HEK293 (cell line): ENCODE data around the gene SUSD3.
A peak's percentile ranks its signal among the peaks of the same experiment; 100 is the strongest.

Experiments used
- CTCF ChIA-PET: fragments of 350-600 bp; formaldehyde crosslinking; extraction: SDS; loops from one replicate; lab custom pipeline; 2021; ENCODE audit warnings: antibody characterized with exemption; lab: Yijun Ruan, JAX
- POLR2A ChIA-PET: fragments of 300-600 bp; formaldehyde crosslinking; extraction: SDS; loops from one replicate; lab custom pipeline; 2020; ENCODE audit warnings: antibody characterized with exemption, inconsistent platforms; lab: Yijun Ruan, JAX
- H3K27ac ChIP-seq: fragments of 200-500 bp; sonication (Bioruptor generic); 2 replicates; pipeline ENCODE4 v1.5.1; 2014; ENCODE audit warnings: low read depth, low read length, control low read depth, inconsistent platforms; ENCODE audit errors: extremely low read depth
- H3K36me3 ChIP-seq, 2 experiments: fragments of 200-500 bp in 1 of 2; sonication (Bioruptor generic) in 1 of 2; 1 replicate in 1 of 2; 2 replicates in 1 of 2; pipeline ENCODE4 v1.5.1; 2014 to 2017; ENCODE audit warnings: inconsistent platforms in 2 of 2, low read length in 2 of 2; ENCODE audit not compliant: control insufficient read depth in 2 of 2, insufficient read depth in 1 of 2
- H3K4me1 ChIP-seq: fragments of 200-500 bp; sonication (Bioruptor generic); 2 replicates; pipeline ENCODE4 v1.5.1; 2014; ENCODE audit warnings: mild to moderate bottlenecking, low read length, inconsistent platforms; ENCODE audit not compliant: control insufficient read depth, insufficient read depth
- H3K4me3 ChIP-seq: 2 replicates; pipeline ENCODE4 v1.5.1; 2011; ENCODE audit warnings: low read depth, mild to moderate bottlenecking, control low read depth, low read length, moderate library complexity
- H3K9me3 ChIP-seq: fragments of 200-500 bp; sonication (Bioruptor generic); 2 replicates; pipeline ENCODE4 v1.5.1; 2014; ENCODE audit warnings: low read depth, low read length, inconsistent platforms; ENCODE audit not compliant: control insufficient read depth, insufficient read depth
- ATF2 ChIP-seq: fragments of 450-650 bp; formaldehyde crosslinking; IDR thresholded peaks from 2 replicates; pipeline ENCODE4 v1.5.1; 2016; ENCODE audit warnings: missing biosample characterization, missing genetic modification characterization, low read depth
- KLF17 ChIP-seq: fragments of 450-650 bp; formaldehyde crosslinking; IDR thresholded peaks from 2 replicates; pipeline ENCODE4 v1.5.1; 2016; ENCODE audit warnings: missing biosample characterization, missing genetic modification characterization
- KLF8 ChIP-seq: fragments of 450-650 bp; formaldehyde crosslinking; IDR thresholded peaks from 2 replicates; pipeline ENCODE4 v1.5.1; 2016; ENCODE audit warnings: missing biosample characterization, missing genetic modification characterization
- RBAK ChIP-seq: fragments of 450-650 bp; formaldehyde crosslinking; IDR thresholded peaks from 2 replicates; pipeline ENCODE4 v1.5.1; 2016; ENCODE audit warnings: missing biosample characterization, missing genetic modification characterization
- SETDB1 ChIP-seq: IDR thresholded peaks from one replicate; pipeline ENCODE4 v1.6.1; 2017; ENCODE audit warnings: mild to moderate bottlenecking, low read length, moderate library complexity, mixed read lengths; ENCODE audit not compliant: insufficient read length
- SP7 ChIP-seq: fragments of 450-650 bp; formaldehyde crosslinking; IDR thresholded peaks from 2 replicates; pipeline ENCODE4 v1.5.1; 2016; ENCODE audit warnings: missing biosample characterization, missing genetic modification characterization
- WT1 ChIP-seq: fragments of 450-650 bp; formaldehyde crosslinking; IDR thresholded peaks from 2 replicates; pipeline ENCODE4 v1.5.1; 2016; ENCODE audit warnings: missing biosample characterization, missing genetic modification characterization
- ZBTB17 ChIP-seq: fragments of 450-650 bp; formaldehyde crosslinking; IDR thresholded peaks from 2 replicates; pipeline ENCODE4 v1.5.1; 2016; ENCODE audit warnings: missing biosample characterization, missing genetic modification characterization
- ZNF112 ChIP-seq: fragments of 450-650 bp; formaldehyde crosslinking; IDR thresholded peaks from 2 replicates; pipeline ENCODE4 v1.5.0; 2017; ENCODE audit warnings: missing biosample characterization, missing genetic modification characterization
- ZNF155 ChIP-seq: fragments of 450-650 bp; formaldehyde crosslinking; IDR thresholded peaks from 2 replicates; pipeline ENCODE4 v1.5.1; 2016; ENCODE audit warnings: missing biosample characterization, missing genetic modification characterization
- ZNF169 ChIP-seq: fragments of 450-650 bp; formaldehyde crosslinking; IDR thresholded peaks from 2 replicates; pipeline ENCODE4 v1.5.1; 2016; ENCODE audit warnings: missing biosample characterization, missing genetic modification characterization
- ZNF184 ChIP-seq: fragments of 450-650 bp; IDR thresholded peaks from 2 replicates; pipeline ENCODE4 v1.5.1; 2018; ENCODE audit warnings: missing biosample characterization, mild to moderate bottlenecking, missing genetic modification characterization
- ZNF366 ChIP-seq: fragments of 450-650 bp; formaldehyde crosslinking; conservative IDR thresholded peaks from 2 replicates; pipeline ENCODE4 v1.5.1; 2016; ENCODE audit warnings: missing biosample characterization, missing genetic modification characterization
- ZNF394 ChIP-seq: fragments of 450-650 bp; formaldehyde crosslinking; IDR thresholded peaks from 2 replicates; pipeline ENCODE4 v1.5.1; 2016; ENCODE audit warnings: missing biosample characterization, missing genetic modification characterization, mild to moderate bottlenecking, moderate library complexity, borderline replicate concordance
- ZNF501 ChIP-seq: fragments of 450-650 bp; formaldehyde crosslinking; IDR thresholded peaks from 2 replicates; pipeline ENCODE4 v1.5.1; 2016; ENCODE audit warnings: missing biosample characterization, missing genetic modification characterization
- ZNF544 ChIP-seq: fragments of 450-650 bp; formaldehyde crosslinking; IDR thresholded peaks from 2 replicates; pipeline ENCODE4 v1.5.0; 2017; ENCODE audit warnings: missing biosample characterization, missing genetic modification characterization
- ZNF548 ChIP-seq: fragments of 450-650 bp; formaldehyde crosslinking; IDR thresholded peaks from 2 replicates; pipeline ENCODE4 v1.5.1; 2016; ENCODE audit warnings: missing biosample characterization, missing genetic modification characterization
- ZNF623 ChIP-seq: fragments of 450-650 bp; formaldehyde crosslinking; IDR thresholded peaks from 2 replicates; pipeline ENCODE4 v1.5.1; 2016; ENCODE audit warnings: missing biosample characterization, missing genetic modification characterization
- ZNF624 ChIP-seq: fragments of 450-650 bp; formaldehyde crosslinking; IDR thresholded peaks from 2 replicates; pipeline ENCODE4 v1.5.1; 2017; ENCODE audit warnings: missing biosample characterization, missing genetic modification characterization
- ZNF629 ChIP-seq: fragments of 450-650 bp; formaldehyde crosslinking; IDR thresholded peaks from 2 replicates; pipeline ENCODE4 v1.5.1; 2017; ENCODE audit warnings: missing biosample characterization, missing genetic modification characterization
- ZNF664 ChIP-seq: fragments of 450-650 bp; formaldehyde crosslinking; IDR thresholded peaks from 2 replicates; pipeline ENCODE4 v1.5.1; 2016; ENCODE audit warnings: missing biosample characterization, missing genetic modification characterization
- ZNF692 ChIP-seq: fragments of 450-650 bp; formaldehyde crosslinking; IDR thresholded peaks from 2 replicates; pipeline ENCODE4 v1.5.1; 2016; ENCODE audit warnings: missing biosample characterization, missing genetic modification characterization
- ZNF704 ChIP-seq: fragments of 450-650 bp; formaldehyde crosslinking; IDR thresholded peaks from 2 replicates; pipeline ENCODE4 v1.5.1; 2016; ENCODE audit warnings: missing biosample characterization, missing genetic modification characterization
- ZNF76 ChIP-seq: fragments of 450-650 bp; formaldehyde crosslinking; IDR thresholded peaks from 2 replicates; pipeline ENCODE4; 2016; ENCODE audit warnings: low read depth, missing biosample characterization, missing genetic modification characterization, borderline replicate concordance
- ZNF792 ChIP-seq: fragments of 450-650 bp; formaldehyde crosslinking; IDR thresholded peaks from 2 replicates; pipeline ENCODE4 v1.5.1; 2016; ENCODE audit warnings: missing biosample characterization, missing genetic modification characterization
- ZNF830 ChIP-seq: fragments of 450-650 bp; IDR thresholded peaks from 2 replicates; pipeline ENCODE4 v1.5.0; 2018; ENCODE audit warnings: missing biosample characterization, missing genetic modification characterization, low read depth, mild to moderate bottlenecking, moderate library complexity
- ZSCAN4 ChIP-seq: fragments of 450-650 bp; formaldehyde crosslinking; IDR thresholded peaks from 2 replicates; pipeline ENCODE4 v1.5.1; 2017; ENCODE audit warnings: missing biosample characterization, missing genetic modification characterization

Gene SUSD3

DNA sequence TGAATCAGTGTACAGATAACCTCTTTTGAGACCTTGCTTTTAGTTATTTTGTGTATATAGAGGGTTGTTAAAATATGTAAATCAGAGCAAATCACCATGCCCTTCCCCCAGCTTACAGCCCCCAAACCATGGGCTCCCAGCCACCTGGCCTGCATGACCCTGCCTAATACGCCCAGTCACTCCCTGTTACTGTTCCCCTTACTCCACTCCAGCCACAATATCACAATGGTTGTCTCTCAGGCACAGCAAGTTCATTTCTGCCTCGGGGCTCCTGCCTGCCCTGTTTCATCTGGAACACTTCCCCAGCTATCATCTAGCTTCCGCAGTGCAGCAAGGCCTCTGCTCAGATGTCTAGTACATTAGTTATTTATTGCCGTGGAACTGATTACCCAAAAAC is 32.6 kb downstream of the SUSD3 start (continued):
- no peak for TF ChIP-seq WT1 (tag by site-specific recombination)
- no peak for TF ChIP-seq ZNF544 (tag by site-specific recombination)
- TF ChIP-seq ZNF184 (tag by site-specific recombination), result no peak
- TF ChIP-seq ZNF792 (tag by site-specific recombination), result no peak
- TF ChIP-seq ZSCAN4 (tag by site-specific recombination), result no peak
- no peak for TF ChIP-seq KLF8 (tag by site-specific recombination)
- no peak for TF ChIP-seq ZNF629

GRCh38 chr9:93091453-93092081 is 33.1 kb downstream of the SUSD3 start:
- Histone ChIP-seq H3K4me3 (no peak overlapping the region), H3K27ac (no peak overlapping the region), H3K4me1 (no peaks in the 10 kb centered on the region), H3K9me3 (no peaks in the 10 kb centered on the region), H3K36me3 (no peaks in the 10 kb centered on the region)
- TF ChIP-seq ZNF624 (no peak), ZNF623 (tag by site-specific recombination) (peak; percentile 11; the same call in 1 of the 2 replicates), ZNF366 (tag by site-specific recombination) (0 out of 2 replicates have a peak, but pooled peaks have one; percentile 15), ZNF112 (tag by site-specific recombination) (no peak), ZNF830 (tag by site-specific recombination) (no peak), ZNF704 (tag by site-specific recombination) (no peak), ZNF501 (no peak), ZNF692 (tag by site-specific recombination) (no peak), KLF17 (no peak), SP7 (tag by site-specific recombination) (peak; percentile 28; the same call in 1 of the 2 replicates), ZNF664 (tag by site-specific recombination) (no peak), WT1 (tag by site-specific recombination) (no peak), ATF2 (tag by site-specific recombination) (no peak), ZNF629 (no peak), RBAK (tag by site-specific recombination) (no peak), ZNF548 (tag by site-specific recombination) (no peak), ZNF394 (peak; percentile 23; the same call in 1 of the 2 replicates), ZBTB17 (tag by site-specific recombination) (no peak), ZNF76 (no peak), ZNF184 (tag by site-specific recombination) (peak; percentile 60; the same call in 1 of the 2 replicates), SETDB1 (peak; percentile 93), ZSCAN4 (tag by site-specific recombination) (no peak), ZNF169 (tag by site-specific recombination) (no peak), ZNF155 (tag by site-specific recombination) (no peak)
- ChIA-PET CTCF (interaction anchor here (0.7 to 1.1 kb wide), 3 partner anchors 17 to 150 kb away, joined by 3 to 4 read pairs (median 3); no protein-coding TSS in a partner anchor), POLR2A (no interaction called here)
